H9 (cell line): Measurements from ENCODE around the gene GTF2A1. TPM values are rescaled to one million over a fixed set of nuclear protein-coding genes. Genes with fewer than 3 reads are reported as not detected.

Experiments used
- DNase-seq: peaks from one replicate; pipeline ENCODE4 v3.0.0-alpha.2; 2017
- H2AFZ ChIP-seq: one replicate; pipeline ENCODE4 v1.6.1; 2013; ENCODE audit warnings: mild to moderate bottlenecking, low read length, control low read depth, moderate library complexity
- H2AK5ac ChIP-seq: 2 replicates; pipeline ENCODE4 v1.6.1; 2013; ENCODE audit warnings: low read length, control low read depth, mixed read lengths; ENCODE audit not compliant: insufficient read length
- H2BK120ac ChIP-seq: one replicate; pipeline ENCODE4 v1.6.1; 2013; ENCODE audit warnings: low read depth, mild to moderate bottlenecking, low read length, control low read depth, inconsistent platforms; ENCODE audit not compliant: poor library complexity, severe bottlenecking
- H2BK12ac ChIP-seq: 2 replicates; pipeline ENCODE4 v1.6.1; 2013; ENCODE audit warnings: low read length, control low read depth, mixed read lengths, low read depth; ENCODE audit not compliant: insufficient read length
- H2BK15ac ChIP-seq: 2 replicates; pipeline ENCODE4 v1.6.1; 2013; ENCODE audit warnings: low read depth, low read length, control low read depth
- H2BK20ac ChIP-seq: one replicate; pipeline ENCODE4 v1.6.1; 2013; ENCODE audit warnings: low read depth, mild to moderate bottlenecking, low read length, control low read depth, inconsistent platforms; ENCODE audit not compliant: poor library complexity, severe bottlenecking
- H2BK5ac ChIP-seq: 2 replicates; pipeline ENCODE4 v1.6.1; 2013; ENCODE audit warnings: low read length, control low read depth, mixed read lengths; ENCODE audit not compliant: insufficient read length
- H3K14ac ChIP-seq: 2 replicates; pipeline ENCODE4 v1.6.1; 2013; ENCODE audit warnings: low read length, control low read depth; ENCODE audit not compliant: insufficient read depth
- H3K18ac ChIP-seq: 2 replicates; pipeline ENCODE4 v1.6.1; 2013; ENCODE audit warnings: low read depth, mild to moderate bottlenecking, mixed read lengths, low read length, control low read depth; ENCODE audit not compliant: insufficient read length
- H3K23ac ChIP-seq: 2 replicates; pipeline ENCODE4 v1.6.1; 2013; ENCODE audit warnings: low read length, control low read depth, mixed read lengths, low read depth; ENCODE audit not compliant: insufficient read length
- H3K23me2 ChIP-seq: 2 replicates; pipeline ENCODE4 v1.6.1; 2013; ENCODE audit warnings: low read depth, mild to moderate bottlenecking, mixed read lengths, low read length, control low read depth; ENCODE audit not compliant: insufficient read length, poor library complexity, severe bottlenecking
- H3K27ac ChIP-seq: 2 replicates; pipeline ENCODE4 v1.5.1; 2013; ENCODE audit warnings: low read length, control low read depth, mixed read lengths, low read depth; ENCODE audit not compliant: insufficient read length
- H3K27me3 ChIP-seq: 2 replicates; pipeline ENCODE4 v1.6.1; 2013; ENCODE audit warnings: low read length, control low read depth, inconsistent platforms; ENCODE audit not compliant: insufficient read depth
- H3K4ac ChIP-seq: 2 replicates; pipeline ENCODE4 v1.6.1; 2013; ENCODE audit warnings: low read depth, mild to moderate bottlenecking, control low read depth, inconsistent platforms, low read length, moderate library complexity
- H3K4me1 ChIP-seq: 2 replicates; pipeline ENCODE4 v1.6.1; 2013; ENCODE audit warnings: low read length, control low read depth, inconsistent platforms; ENCODE audit not compliant: insufficient read depth
- H3K4me2 ChIP-seq: 2 replicates; pipeline ENCODE4 v1.6.1; 2013; ENCODE audit warnings: low read length, control low read depth, mixed read lengths; ENCODE audit not compliant: insufficient read length, insufficient read depth
- H3K56ac ChIP-seq: 2 replicates; pipeline ENCODE4 v1.6.1; 2013; ENCODE audit warnings: low read depth, mild to moderate bottlenecking, mixed read lengths, low read length, control low read depth; ENCODE audit not compliant: insufficient read length
- H3K79me1 ChIP-seq: 2 replicates; pipeline ENCODE4 v1.6.1; 2013; ENCODE audit warnings: low read depth, mild to moderate bottlenecking, moderate library complexity, low read length, control low read depth, inconsistent platforms; ENCODE audit not compliant: insufficient read depth, poor library complexity, severe bottlenecking
- H3K79me2 ChIP-seq: 2 replicates; pipeline ENCODE4 v1.6.1; 2013; ENCODE audit warnings: low read length, control low read depth, inconsistent platforms; ENCODE audit not compliant: insufficient read depth
- H3K9ac ChIP-seq: 2 replicates; pipeline ENCODE4 v1.6.1; 2013; ENCODE audit warnings: low read length, control low read depth, mixed read lengths; ENCODE audit not compliant: insufficient read length; ENCODE audit errors: extremely low read depth
- H3K9me3 ChIP-seq: one replicate; pipeline ENCODE4 v1.6.1; 2013; ENCODE audit warnings: low read depth, low read length, inconsistent platforms; ENCODE audit not compliant: control insufficient read depth
- H3T11ph ChIP-seq: one replicate; pipeline ENCODE4 v1.6.1; 2013; ENCODE audit warnings: mild to moderate bottlenecking, low read length, control low read depth, inconsistent platforms
- H4K20me1 ChIP-seq: one replicate; pipeline ENCODE4 v1.6.1; 2013; ENCODE audit not compliant: control insufficient read depth, insufficient read length, insufficient read depth
- H4K5ac ChIP-seq: 2 replicates; pipeline ENCODE4 v1.6.1; 2013; ENCODE audit warnings: low read depth, mild to moderate bottlenecking, mixed read lengths, low read length, control low read depth; ENCODE audit not compliant: insufficient read length
- H4K8ac ChIP-seq: replicated peaks from 2 replicates; pipeline ENCODE4 v1.6.1; 2013; ENCODE audit warnings: low read length, control low read depth, mixed read lengths, low read depth; ENCODE audit not compliant: insufficient read length
- H4K91ac ChIP-seq: 2 replicates; pipeline ENCODE4 v1.6.1; 2013; ENCODE audit warnings: low read depth, mild to moderate bottlenecking, moderate library complexity, mixed read lengths, low read length, control low read depth; ENCODE audit not compliant: insufficient read length
- H3K27ac Mint-ChIP-seq, 3 experiments: 2 replicates in 2 of 3; 3 replicates in 1 of 3; pipeline ENCODE4 v1.8.0; 2020 to 2021; ENCODE audit warnings: mixed read lengths in 3 of 3, mild to moderate bottlenecking in 1 of 3, moderate library complexity in 1 of 3
- H3K27me3 Mint-ChIP-seq: 2 replicates; pipeline ENCODE4 v1.8.0; 2021; ENCODE audit warnings: low read depth, mild to moderate bottlenecking, moderate library complexity, mixed read lengths
- H3K36me3 Mint-ChIP-seq, 3 experiments: 2 replicates in 2 of 3; 3 replicates in 1 of 3; pipeline ENCODE4 v1.8.0; 2020 to 2021; ENCODE audit warnings: low read depth in 3 of 3, mixed read lengths in 3 of 3; ENCODE audit not compliant: insufficient read depth in 1 of 3
- H3K4me1 Mint-ChIP-seq, 2 experiments: 2 replicates each; pipeline ENCODE4 v1.8.0; 2020; ENCODE audit warnings: mixed read lengths in 2 of 2
- H3K4me3 Mint-ChIP-seq, 2 experiments: 2 replicates in 1 of 2; 3 replicates in 1 of 2; pipeline ENCODE4 v1.8.0; 2020 to 2021; ENCODE audit warnings: mild to moderate bottlenecking in 2 of 2, mixed read lengths in 2 of 2, moderate library complexity in 1 of 2
- H3K9me3 Mint-ChIP-seq, 2 experiments: 2 replicates in 1 of 2; 3 replicates in 1 of 2; pipeline ENCODE4 v1.8.0; 2020; ENCODE audit warnings: mild to moderate bottlenecking in 2 of 2, mixed read lengths in 2 of 2, moderate library complexity in 1 of 2
- WGBS: extraction: QIAGEN DNeasy Blood & Tissue Kit; methylation state at CpG from one replicate; pipeline ENCODE4 v1.1.7; 2013; ENCODE audit warnings: missing lambda C conversion rate, low lambda C conversion rate, mixed read lengths; ENCODE audit not compliant: insufficient read length; ENCODE audit errors: extremely low coverage; 5-methylcytosine and 5-hydroxymethylcytosine counted together
- total RNA-seq: library from RNA; stranded (reverse); gene quantifications from 2 replicates; pipeline ENCODE4 v1.2.1, GENCODE V29; 2021
- TF ChIP-seq, protein P1 (sequence below): fragments of 200-600 bp; sonication (generic); conservative IDR thresholded peaks from 3 replicates; pipeline ENCODE4 v1.8.0; 2021; ENCODE audit warnings: antibody characterized with exemption, mild to moderate bottlenecking

GTF2A1 gene
- total RNA-seq, 1 experiment from 2014 or later, result 43.0 TPM

DNA sequence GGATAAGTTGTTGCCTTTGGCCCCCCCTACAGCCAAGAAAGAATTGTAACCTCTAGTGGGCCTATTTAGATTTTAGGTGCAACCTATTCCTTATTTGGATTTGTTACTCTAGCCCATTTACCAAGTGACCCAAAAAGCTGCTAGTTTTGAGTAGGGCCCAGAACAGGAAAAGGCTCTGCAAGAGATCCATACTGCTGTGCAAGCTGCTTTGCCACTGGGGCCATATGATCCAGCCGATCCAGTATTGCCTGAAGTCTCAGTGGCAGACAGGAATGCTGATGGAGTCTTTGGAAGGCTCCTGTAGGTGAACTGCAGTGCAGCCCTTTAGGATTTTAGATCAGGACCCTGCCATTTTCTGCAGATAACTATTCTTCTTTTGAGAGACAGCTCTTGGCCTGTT is 12.9 kb upstream of the GTF2A1 start:
- Histone ChIP-seq H3K23me2 (no peaks in the 10 kb centered on the region), H3K27me3 (no peaks in the 10 kb centered on the region), H3T11ph (no peak overlapping the region), H3K27ac (no peak overlapping the region), H3K79me1 (no peaks in the 10 kb centered on the region), H4K5ac (no peak overlapping the region), H3K56ac (no peak overlapping the region), H3K23ac (no peak overlapping the region), H3K4ac (no peak overlapping the region), H3K18ac (no peak overlapping the region), H3K9ac (no peak overlapping the region), H3K14ac (no peak overlapping the region), H3K4me2 (no peak overlapping the region), H3K9me3 (no peaks in the 10 kb centered on the region), H2BK15ac (no peak overlapping the region), H4K20me1 (no peaks in the 10 kb centered on the region), H2BK20ac (no peak overlapping the region), H2BK5ac (no peak overlapping the region), H2AK5ac (no peak overlapping the region), H3K4me1 (peaks cover 4% of the 10 kb centered on the region; the same call in 1 of the 2 replicates), H2AFZ (no peak overlapping the region), H4K8ac (no peak overlapping the region), H2BK120ac (no peak overlapping the region), H4K91ac (no peak overlapping the region), H3K79me2 (no peaks in the 10 kb centered on the region), H2BK12ac (no peak overlapping the region)
- Mint-ChIP-seq H3K9me3 (peaks cover 7 to 17% of the 10 kb centered on the region in 2 experiments; a peak in 4 of 5 replicates), H3K4me1 (peaks cover 12 to 16% of the 10 kb centered on the region in 2 experiments), H3K27ac (no peak overlapping the region), H3K36me3 (peaks cover 0 to 5% (median 2%) of the 10 kb centered on the region in 3 experiments; a peak in 3 of 7 replicates), H3K4me3 (no peak overlapping the region), H3K27me3 (no peaks in the 10 kb centered on the region; the same call in 1 of the 2 replicates)
- TF ChIP-seq, protein P1, sequence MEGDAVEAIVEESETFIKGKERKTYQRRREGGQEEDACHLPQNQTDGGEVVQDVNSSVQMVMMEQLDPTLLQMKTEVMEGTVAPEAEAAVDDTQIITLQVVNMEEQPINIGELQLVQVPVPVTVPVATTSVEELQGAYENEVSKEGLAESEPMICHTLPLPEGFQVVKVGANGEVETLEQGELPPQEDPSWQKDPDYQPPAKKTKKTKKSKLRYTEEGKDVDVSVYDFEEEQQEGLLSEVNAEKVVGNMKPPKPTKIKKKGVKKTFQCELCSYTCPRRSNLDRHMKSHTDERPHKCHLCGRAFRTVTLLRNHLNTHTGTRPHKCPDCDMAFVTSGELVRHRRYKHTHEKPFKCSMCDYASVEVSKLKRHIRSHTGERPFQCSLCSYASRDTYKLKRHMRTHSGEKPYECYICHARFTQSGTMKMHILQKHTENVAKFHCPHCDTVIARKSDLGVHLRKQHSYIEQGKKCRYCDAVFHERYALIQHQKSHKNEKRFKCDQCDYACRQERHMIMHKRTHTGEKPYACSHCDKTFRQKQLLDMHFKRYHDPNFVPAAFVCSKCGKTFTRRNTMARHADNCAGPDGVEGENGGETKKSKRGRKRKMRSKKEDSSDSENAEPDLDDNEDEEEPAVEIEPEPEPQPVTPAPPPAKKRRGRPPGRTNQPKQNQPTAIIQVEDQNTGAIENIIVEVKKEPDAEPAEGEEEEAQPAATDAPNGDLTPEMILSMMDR, result no peak
- WGBS, result no CpG with 5 or more reads among the region's 1 CpG
- DNase-seq, result no peak
